T-helper 22 cell (primary cell): ENCODE results near the gene SEPTIN5.

Source experiments
- DNase-seq: peaks from one replicate; pipeline ENCODE4 v3.0.0-alpha.2; 2020; ENCODE audit warnings: low read depth

SEPTIN5 gene

GRCh38 chr22:19733755-19734154, 19.5 kb downstream of the SEPTIN5 start:
- DNase-seq, result no peak

- no peak for DNase-seq
Observed at GRCh38 chr22:19734163-19734562, 19.9 kb downstream of the SEPTIN5 start.

DNA sequence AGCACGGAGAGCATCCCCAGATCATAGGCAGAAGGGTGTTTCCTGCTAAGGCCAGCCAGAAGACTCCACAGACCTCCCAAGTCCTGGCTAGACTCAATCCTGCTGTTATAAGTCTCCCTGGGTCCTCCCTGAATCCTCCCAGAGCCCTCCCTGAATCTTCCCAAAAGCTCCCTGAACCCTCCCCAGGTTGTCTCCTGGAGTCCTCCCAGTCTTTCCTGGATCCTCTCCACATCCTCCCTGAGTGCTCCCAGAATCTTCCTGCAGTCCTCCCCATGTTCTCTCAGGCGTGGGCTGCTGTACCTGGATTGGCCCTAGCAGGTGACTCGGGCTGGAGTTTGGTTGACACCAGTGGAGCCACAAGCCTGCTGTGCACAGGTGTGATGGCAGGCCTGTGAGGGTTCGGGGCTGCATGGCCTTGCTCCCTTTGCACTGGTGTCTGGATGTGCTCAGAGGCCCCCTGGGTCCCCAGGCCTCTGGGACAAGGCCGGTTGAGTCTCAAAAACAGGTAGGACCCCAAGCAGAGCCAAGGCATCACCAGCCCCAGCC, 20.6 kb downstream of the SEPTIN5 start:
- no peak for DNase-seq

GRCh38 chr22:19735665-19736510, 21.6 kb downstream of the SEPTIN5 start:
- no peak for DNase-seq

DNA sequence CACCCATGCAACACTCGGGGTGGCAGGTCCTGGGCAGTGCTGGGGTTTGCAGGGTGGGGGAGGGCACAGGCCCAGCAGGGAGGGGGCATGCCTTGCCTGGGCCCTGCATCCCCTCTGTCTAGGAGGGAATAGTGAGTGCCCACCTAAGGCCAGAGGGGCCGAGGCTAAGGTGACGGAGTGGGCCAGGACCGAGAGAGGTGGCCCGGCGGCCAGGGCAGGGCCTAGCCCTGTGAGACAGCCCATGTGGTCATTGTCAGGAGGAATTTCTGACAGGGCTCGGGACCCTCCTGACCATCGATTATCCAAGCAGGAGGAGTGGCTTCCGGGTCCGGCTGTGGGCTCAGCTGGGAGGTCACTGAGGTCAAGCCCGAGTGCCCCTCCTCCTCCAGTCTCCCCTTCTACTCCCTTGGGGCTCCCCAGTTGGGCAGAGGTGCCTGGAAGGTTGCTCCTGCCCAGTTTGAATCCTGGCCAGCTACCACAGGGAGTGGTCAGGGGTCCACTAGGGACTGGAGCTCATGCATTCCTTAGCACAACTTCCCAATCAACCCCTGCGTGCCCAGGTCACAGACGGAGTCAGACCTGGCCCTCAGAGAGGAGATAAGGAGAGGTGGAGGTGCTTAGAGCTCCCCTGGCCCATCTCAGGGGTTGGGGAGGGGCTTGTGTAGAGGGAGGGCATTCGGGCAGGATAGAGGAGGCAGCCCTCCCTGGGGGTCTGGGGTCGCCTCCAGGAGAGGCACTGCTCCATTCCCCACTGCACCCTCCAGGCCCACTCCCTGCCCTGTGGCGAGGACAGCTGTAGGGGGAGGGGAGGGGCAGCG, 23.8 kb downstream of the SEPTIN5 start:
- DNase-seq, result no peak

- no peak for DNase-seq
Observed at GRCh38 chr22:19738664-19739447, 24.6 kb downstream of the SEPTIN5 start.

GRCh38 chr22:19739448-19739895, 25.2 kb downstream of the SEPTIN5 start:
- no peak for DNase-seq

GRCh38 chr22:19739911-19740449, 25.7 kb downstream of the SEPTIN5 start:
- DNase-seq, result no peak

GRCh38 chr22:19740586-19740985, 26.3 kb downstream of the SEPTIN5 start:
- DNase-seq, result no peak

DNA sequence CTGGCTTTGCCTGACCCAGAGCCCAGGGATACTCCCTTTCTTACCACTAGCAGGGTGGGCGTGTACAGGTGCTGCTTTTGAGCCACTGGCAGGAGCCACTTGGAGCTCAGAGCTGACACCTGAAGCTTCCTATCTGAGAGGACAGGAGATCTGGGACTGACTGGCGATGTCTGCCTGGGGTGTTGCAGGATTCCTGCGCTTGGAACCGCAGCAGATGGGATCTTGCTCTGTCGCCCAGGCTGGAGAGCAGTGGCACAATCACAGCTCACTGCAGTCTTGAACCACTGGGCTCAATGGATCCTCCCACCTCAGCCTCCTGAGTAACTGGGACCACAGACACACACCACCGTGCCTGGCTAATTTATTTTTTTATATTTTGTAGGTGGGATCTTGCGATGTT, 26.8 kb downstream of the SEPTIN5 start:
- DNase-seq, result no peak

- DNase-seq, result no peak
Observed at GRCh38 chr22:19742160-19743066, 28.1 kb downstream of the SEPTIN5 start.

DNA sequence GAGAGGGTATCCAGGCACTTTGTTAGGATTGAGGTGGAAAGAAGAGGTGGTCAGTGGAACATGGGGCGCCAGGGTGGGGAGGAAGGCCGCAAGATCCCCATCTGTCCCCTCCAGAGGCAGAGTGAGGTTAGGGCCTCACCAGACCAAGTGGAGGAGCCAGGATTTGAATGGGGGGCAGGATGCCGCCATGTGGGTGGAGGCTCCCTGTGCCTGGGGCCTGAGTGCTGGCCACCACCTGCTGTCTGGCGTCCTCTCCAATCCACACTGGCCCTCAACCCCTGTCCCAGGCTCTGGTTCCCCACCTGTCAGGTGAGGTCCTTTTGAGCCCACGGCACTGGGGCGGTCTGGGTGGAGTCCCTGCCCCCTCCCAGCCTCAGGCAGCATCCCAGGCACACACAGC, 28.8 kb downstream of the SEPTIN5 start:
- DNase-seq, result no peak

GRCh38 chr22:19743651-19744050, 29.3 kb downstream of the SEPTIN5 start:
- no peak for DNase-seq

- no peak for DNase-seq
Observed at GRCh38 chr22:19744350-19745006, 30.2 kb downstream of the SEPTIN5 start.

DNA sequence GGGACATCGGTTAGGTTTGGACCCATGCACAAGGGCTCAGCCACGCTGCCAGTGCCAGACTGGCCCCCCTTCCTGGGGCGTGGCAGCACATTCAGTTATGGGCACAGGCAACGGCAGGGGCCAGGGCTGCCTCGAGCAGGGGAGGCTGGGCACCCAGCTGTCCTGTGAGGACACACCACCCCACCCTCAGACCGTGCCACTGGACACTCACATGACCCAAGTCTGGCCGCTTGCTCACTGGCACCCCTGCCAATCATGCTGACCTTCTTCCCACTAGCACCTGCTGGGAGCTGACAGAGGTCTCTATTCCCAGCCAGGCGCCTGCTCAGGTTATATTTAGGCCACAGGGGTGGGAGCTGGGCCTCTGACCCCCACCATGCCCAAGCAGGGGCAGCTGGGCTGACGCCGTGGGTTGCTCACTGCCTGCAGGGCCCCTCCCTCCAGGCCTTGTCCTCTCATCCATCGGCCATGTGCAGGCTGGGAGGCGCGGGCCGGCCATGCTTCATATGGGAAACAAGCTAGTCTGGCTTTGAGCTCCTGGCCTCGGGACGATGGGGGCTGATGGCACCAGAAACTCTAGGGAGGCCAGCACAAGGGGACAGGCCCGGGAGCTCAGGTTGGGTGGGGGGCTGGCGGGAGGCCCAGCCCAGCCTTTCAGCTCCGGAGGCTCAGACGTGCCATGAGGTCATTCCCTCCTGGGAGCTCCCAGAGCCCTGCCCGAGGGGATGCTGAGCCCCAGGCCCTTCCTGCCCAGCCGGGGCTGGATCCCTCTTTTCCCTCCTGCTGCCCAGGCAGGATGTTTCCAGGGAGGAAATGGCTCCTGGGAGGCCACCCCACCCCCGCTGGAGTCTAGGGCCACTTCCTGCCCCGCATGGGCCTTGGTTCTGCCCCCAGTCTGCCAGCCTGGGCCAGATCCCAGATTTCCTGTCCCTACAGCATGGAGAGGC, 31.1 kb downstream of the SEPTIN5 start:
- DNase-seq, result no peak

DNA sequence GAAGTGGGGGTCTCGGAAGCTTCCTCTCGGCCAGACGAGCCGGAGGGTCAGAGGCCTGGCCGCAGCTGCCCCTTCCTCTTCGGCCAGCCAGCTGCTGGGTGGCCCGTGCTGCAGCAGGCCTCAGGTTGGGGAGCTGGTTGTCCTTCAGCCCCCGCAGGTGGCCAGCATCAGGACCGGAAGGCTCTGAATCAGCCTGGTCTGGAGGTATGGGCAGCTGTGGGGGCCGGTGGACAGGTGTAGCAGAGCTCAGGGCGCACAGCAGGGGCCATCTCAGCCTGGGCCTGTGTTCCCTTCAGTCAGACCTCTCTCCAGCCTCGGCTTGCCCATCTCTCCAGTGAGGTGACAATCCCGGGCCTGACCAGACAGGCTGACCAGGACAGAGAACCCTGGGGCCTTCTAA, 32.4 kb downstream of the SEPTIN5 start:
- no peak for DNase-seq

- no peak for DNase-seq
Observed at GRCh38 chr22:19747551-19747950, 33.2 kb downstream of the SEPTIN5 start.

GRCh38 chr22:19748139-19748538, 33.8 kb downstream of the SEPTIN5 start:
- no peak for DNase-seq
